Activated CD4-positive, alpha-beta T cell treated with anti-CD3 and anti-CD28 coated beads, Interleukin-2, amount 50 U/mL, for 1 hour (primary cell): ENCODE data around the gene METAP1D.

Source experiments
- DNase-seq: peaks from one replicate; pipeline ENCODE4 v3.0.0-alpha.2; 2020

The METAP1D gene

DNA sequence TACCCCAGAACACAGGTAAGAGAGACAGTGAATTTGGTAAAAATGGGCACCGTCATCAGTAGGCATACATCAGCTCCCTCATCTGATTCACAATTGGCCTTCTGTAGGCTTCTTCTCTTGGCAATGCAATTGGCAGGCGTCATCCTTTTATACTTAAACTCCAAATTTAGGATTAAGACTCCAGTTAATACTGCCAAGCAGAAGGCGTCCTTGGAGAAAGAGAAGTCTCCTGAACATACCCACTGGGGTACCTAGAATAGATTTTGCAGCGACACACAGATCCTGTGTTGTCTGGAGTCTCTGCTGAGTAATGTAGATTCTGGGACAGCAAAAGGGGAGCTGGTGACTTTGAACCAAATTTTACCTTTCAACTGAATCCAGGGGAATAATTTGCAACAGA is 592 bp upstream of the METAP1D start:
- no peak for DNase-seq

GRCh38 chr2:172000696-172001361 is 1.1 kb downstream of the METAP1D start:
- DNase-seq = no peak

DNA sequence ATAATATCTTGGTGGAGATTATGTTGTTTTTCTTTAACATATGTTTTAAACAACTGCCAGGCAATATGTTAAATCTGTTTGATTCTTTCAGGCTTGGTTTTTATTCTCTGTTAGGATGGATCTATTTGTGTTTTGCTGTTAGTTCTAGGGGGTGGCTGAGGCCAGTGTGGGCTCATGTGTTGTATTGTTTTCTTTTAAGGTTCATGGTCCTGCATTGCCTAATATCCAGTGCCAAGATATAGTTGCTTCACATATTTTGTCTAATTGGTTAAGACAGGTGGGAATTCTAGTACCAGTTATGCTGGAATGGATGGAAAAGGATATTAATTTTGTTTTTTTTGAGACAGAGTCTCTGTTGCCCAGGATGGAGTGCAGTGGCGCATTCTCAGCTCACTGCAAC is 7.6 kb downstream of the METAP1D start:
- DNase-seq = no peak

GRCh38 chr2:172009823-172010222 is 10.1 kb downstream of the METAP1D start:
- DNase-seq = no peak

DNA sequence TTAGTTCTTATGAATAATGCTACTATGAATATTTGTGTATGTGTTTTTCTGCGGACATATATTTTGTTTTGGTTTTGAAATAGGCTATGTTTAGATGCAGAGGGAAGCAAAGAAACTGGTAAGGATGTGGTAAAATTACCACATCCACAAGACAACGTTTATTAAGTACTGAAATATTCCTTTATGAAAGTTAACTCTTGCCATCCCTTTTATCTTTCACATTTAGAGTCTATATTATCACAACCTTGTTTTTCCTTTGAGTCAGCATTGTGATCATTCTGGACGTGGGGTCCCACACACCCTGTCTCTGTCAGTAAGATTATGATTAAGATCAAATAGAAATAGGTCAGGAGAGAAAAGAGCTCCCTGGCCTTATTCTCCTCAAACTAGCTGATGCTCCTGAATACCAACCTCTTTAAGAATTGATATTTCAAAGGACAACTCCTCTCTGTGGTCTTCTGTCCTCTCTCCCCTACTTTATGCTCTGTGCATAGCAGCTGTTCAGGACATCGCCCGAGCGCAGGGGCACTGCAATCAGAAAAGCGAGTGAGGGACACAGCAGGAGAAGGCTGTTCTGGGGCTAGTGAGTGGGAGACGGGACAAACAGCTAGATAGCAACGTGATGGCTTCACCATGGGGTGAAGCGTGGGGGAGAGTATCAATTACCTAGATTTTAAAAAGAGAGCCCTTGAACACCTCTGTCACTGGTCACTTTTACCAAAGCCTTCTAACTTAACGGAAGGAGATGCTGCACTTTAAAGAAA is 12.2 kb downstream of the METAP1D start:
- no peak for DNase-seq

DNA sequence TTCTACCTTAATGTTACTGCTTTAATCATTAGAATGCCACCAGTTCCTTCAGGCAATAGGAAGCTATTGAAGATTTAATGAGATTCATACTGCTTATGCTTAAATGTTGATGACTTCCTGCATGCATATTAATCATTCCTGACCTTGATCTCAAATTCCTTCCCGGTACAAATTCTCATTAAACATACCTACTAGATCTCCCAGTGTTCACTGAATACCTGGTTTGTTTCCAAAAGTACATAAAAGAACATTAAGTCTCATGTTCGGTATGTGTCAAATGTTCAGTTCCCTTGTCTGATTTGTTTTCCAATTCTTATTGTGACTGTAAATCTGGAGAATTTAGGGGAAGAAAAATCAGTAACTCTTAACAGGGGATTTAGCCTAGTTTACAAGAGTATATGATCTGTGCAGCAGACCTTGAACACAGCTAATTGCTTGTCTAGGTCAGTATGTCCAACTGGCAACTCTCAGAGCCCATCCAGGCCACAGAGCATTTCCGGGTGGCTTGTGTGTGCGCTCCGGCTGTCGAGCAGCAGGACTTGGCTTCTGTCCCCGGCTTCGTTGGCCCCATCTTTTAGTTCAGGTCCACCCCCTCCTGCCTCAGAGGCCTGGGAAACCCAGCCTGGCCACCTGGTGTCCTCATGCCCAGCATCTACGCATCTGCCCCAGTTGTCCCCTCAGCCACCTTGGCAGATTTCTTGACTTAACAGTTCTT is 13.1 kb downstream of the METAP1D start:
- DNase-seq = no peak

DNA sequence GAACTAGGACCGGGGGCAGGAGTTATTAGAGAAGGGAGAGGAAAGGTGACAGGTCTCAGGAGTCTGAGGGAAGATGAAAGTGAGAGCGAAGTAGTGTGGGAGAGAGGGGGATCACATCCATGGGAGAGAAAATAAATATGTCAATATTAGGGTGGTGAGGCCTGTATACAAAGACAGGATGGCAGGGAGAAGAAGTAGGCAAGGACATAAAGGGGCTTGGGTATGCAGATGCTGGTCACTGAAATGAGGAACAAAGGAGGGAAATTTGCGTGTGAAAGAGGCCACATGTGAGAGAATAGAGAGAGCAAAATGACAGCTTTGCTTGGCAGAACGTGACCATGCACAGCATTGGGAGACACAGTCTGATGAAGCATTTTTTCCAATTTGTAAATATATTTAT is 13.6 kb downstream of the METAP1D start:
- DNase-seq = no peak

DNA sequence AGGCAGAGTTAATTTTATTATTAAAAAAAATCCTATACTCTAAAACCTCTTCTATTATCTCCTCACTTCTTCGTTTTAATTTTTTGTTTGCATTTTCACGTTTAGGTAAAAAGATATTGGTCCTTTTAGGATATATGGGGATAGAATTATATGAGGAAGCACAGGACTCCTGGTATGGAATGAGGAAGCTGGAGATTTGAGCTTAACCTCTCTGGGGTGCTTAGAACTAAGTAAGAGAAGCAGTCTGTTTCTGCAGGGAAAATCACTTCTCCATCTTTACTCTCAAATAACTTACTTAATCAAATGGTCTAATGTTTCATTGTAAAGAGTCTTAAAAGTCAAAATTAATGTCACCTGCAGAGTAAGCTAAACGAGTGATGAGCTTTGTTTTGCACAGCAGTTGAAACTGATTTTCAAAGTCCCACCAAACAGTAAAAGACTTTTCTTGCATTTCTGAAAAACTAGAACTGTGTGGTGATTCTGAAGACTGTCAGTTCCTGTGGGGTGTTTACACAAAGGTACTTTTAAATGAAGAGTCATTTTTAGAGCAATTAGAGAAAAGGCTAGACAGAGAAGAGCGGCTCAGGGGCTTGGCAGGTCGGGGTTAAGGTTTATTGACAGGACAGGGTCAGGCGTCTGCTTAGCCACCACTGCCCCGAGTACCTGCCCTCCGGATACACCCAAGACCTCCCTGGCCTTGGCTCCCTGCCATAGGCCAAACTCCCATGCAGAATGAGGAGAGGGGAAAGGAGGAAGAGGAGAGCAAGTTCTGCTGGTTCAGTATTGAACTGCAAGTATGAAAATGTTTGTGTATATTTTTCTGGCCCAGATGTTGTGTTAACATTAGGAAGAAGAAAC is 21.6 kb downstream of the METAP1D start:
- no peak for DNase-seq

DNA sequence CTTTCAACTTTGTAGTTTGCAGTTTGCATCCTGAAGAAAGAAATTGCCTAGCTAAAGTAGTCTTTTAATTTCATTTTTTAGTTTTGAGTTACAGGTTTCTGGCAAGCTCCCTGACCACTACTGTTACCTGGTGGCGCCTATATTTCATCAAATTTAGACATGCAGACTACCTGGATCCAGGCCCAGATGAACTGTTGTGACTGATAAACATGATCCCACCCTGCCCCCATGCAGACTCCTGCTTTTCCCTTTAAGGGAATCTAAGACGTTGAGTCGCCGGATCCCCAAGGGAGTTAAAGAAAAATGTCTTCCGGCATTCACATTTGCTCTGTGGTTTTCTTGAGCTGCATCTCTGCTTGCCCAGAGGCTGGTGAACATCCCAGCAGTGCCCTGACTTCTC is 22.2 kb downstream of the METAP1D start:
- no peak for DNase-seq

DNA sequence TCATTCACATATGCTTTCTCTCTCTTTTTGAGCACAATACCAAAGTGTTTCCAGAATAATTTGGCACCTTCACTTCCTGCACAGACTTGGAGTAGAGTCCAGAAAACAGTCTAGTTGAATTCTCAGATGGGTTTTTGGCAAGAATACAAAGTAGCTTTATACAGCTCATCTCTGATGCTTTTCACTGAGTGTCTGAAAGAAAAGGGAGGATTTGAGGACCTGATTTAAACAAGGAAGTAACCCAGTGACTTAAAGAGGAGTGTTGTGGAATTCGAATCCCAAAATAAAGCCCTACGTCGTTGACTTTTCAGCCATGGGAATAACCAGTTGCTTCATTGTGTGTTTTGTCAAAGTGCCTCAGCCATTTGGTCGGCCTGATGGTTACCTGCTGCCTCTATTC is 31.8 kb downstream of the METAP1D start:
- DNase-seq = no peak

GRCh38 chr2:172038121-172038520 is 38.4 kb downstream of the METAP1D start:
- no peak for DNase-seq

GRCh38 chr2:172038604-172039003 is 38.9 kb downstream of the METAP1D start:
- no peak for DNase-seq

DNA sequence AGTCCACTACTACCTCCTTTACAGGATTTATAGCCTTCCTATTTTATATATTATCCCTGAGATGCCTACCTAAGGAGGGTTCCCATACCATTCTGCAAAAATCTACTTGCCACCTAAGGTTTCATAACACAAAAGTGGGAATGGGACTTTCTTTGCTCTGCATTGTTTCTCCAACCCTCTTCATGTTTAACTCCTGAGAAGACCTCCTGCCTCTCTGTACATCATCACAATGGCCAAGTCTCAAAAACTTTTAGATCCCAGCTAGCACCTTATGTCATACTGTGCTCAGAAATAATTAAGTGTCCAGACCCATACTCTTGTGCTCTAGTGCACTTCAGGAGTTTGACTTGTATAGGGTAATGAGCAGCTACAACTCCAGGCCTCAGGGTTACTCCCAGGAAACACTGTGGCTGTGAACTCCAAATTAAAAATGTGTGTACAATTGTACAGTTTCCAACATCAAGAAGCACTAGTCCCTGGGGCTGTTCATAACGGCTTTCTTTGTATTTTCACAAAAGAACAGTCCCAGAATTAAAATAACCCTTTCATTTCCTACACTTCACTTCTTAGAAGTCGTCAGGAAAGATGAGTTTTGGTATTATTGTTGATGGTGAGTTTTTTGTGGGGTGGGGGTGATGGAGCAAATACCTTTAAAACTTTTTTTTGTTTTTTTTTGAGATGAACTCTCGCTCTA is 39.4 kb downstream of the METAP1D start:
- DNase-seq = no peak

DNA sequence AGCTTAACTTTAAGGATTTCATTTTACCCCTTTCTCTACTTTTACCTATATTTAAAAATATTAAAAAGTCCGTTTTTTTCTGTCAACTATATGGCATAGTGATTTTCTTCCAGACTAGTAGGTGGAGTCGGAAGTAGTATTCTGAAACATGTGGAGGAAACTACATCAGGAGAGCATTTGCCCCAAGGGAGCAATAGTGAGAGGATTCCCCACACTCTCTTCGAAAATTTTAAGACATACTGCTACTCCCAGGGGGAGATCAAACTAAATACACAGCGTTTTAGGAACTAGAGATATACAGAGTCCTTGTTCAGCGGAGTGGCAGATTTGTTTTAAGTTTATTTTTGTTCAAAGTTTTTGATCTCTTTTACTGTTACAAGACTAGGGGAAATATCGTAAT is 40.6 kb downstream of the METAP1D start:
- DNase-seq = no peak

- no peak for DNase-seq
Observed at GRCh38 chr2:172046080-172046678, 46.4 kb downstream of the METAP1D start.

GRCh38 chr2:172046866-172047565 is 47.3 kb downstream of the METAP1D start:
- no peak for DNase-seq

DNA sequence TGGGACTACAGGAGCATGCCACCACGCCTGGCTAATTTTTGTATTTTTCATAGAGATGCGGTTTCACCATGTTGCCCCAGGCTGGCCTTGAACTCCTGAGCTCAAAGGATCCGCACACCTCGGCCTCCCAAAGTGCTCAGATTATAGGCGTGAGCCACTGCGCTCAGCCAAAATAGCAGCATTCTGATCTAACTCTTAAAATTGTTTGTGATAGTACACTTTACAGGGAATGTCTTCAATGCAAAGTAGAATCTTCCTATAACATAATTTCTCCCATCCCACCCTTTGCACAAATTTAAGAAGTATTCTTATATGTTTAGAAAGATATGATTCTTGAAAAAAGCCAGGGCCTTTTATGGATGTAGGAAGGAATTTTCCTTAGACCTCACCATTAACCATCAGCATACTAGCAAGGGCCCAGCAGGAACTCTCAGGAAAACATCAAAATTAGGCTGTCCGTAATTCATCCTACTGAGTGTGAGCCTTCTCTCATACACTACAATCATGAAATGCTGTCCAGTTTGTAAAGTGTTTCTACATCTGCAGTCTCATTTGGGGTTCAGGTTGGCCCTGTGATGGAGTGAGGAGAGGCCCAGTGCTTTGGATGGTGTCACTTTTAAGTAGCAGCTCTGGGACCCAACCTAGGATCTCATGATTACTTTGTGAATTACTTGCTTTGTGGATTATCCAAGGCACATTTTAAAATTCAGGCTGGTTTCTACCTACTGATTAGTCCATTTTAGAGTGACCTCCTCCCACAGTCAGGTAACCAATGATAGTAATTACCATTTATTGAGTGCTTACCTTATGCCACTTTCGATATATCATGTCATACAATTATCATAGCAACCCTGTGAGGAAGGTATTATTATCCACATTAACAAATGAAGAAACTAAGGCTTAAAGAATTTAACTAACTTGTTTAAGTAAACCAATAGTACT is 48.1 kb downstream of the METAP1D start:
- DNase-seq = no peak

DNA sequence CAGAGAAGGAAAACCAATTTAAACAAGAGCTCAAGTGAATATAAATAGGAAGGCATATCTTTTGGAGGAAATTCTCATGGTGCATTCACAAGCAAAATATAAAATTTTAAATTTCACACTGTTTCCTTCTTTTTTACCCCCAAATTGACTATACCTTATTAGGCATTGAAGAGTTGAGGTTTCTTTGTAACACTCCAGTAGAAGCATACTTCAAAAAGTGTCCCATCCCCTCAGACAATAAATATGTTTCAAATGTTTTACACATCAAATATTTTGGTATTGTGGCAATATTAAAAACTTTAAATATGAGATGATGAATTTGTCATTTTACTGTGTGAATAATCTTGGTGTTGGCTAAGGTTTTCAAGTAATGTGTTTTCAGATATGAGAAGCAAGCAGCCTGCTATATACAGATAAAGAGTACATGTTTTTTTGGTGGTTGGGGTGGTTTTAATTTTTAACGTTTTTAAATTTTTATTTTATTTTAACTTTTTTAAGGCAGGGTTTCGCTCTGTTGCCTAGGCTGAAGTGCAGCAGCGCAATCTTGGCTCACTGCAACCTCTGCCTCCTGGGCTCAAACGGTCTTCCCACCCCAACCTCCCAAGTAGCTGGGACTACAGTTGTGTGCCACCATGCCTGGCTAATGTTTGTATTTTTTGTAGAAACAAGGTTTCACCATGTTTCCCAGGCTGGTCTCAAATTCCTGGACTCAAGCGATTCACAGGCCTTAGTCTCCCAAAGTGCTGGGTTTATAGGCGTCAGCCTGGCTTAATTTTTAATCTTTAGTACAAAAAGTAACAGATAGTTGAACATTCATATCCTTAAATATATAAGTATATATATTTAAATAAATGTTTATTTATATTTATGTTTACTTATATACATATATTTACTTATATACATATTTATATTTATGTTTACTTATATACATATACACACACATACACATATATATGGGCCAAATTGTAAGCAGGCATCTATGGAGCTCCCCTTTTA is 49.1 kb downstream of the METAP1D start:
- DNase-seq = no peak

- no peak for DNase-seq
Observed at GRCh38 chr2:172049567-172050120, 49.9 kb downstream of the METAP1D start.
